GM18498 (cell line): ENCODE results near the gene CLCA1.

Experiments used
- ATAC-seq: cut with Tn5 transposase; IDR thresholded peaks from one replicate; pipeline ENCODE4 v1.9.1; 2021; ENCODE audit warnings: mild to moderate bottlenecking, moderate library complexity; ENCODE audit not compliant: unreplicated experiment

CLCA1 gene

DNA sequence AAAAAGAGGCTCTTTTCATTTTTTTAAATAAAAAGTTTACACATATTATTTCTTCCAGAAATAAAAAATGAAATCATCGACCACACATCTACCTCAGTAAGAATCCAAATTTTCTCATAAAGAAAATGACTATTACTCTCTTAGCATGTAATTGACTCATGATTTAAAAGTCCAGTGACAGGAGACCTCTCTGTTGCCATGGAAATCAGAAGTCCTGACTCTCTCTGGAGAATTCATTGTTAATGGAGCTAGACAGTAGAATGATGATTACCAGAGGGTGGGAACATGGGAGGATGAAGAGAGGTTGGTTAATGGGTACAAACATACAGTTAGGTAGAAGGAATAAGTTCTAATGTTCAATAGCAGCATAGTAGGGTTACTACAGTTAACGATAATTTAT lies 73.1 kb downstream of the CLCA1 start:
- no peak for ATAC-seq

DNA sequence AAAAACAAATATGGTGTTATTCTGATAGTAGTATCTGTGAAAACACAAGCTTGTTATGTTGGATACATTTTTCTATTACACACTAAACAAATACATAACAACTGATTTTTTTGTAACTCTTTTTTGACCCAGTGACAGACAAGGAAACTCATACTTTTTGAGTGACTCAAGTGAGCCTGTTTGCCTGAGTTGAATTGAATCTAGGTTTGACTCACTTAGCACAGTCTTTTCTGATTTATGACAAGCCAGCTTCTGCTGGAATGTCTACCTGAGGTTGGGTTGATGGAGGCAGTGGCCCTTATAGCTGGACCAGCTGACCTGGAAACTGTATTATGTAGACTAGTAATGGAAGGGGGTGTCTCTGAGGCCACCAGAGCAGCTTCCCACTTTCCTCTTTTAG lies 73.9 kb downstream of the CLCA1 start:
- ATAC-seq = no peak

- ATAC-seq = no peak
Measured at GRCh38 chr1:86546787-86547221, 78.1 kb downstream of the CLCA1 start, which contains the start of gene CLCA4. Gene CLCA4, plus strand, starts transcription at chr1:86547078. Its CDS starts 42 bp downstream, at chr1:86547120.

DNA sequence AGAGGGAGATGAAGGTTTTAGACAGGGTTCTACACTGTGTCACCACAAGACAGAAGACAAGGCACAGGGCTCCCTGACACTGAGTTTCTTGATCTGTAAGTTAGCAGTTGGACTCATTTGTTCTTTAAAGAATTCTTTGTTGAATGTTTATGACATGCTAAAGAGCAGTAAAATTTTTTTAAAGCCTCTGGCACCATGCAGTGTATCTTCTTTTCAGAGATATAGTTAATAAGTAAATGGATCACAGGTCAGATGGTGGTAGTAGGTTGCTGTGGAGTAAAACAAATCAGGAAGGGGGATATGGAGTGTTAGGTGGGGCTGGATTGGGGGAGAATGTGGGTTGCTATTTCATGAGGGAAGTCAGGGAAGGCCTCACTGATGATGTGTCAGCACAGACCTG lies 80.1 kb downstream of the CLCA1 start:
- no peak for ATAC-seq
